Measurements from ENCODE around the gene MYH15. TPM values are rescaled to one million over a fixed set of nuclear protein-coding genes. Genes with fewer than 3 reads are reported as not detected.

The MYH15 gene
- total and polyA plus RNA-seq, 2 of the 4 experiments (the other 2 are of a cell fraction), result 0.10 to 0.36 TPM

- POLR2A ChIA-PET (ENCODE audit: unreplicated experiment), result no interaction called here
- no peak overlapping the region for H3K4me2 ChIP-seq (ENCODE audit: low read depth, low read length)
- in situ Hi-C loops (cut with MboI; ENCODE audit: low sequenced_read_pairs), result no loop called here
- H2BK120ac ChIP-seq (ENCODE audit: low read depth, low read length), result no peak overlapping the region
- no peaks in the 10 kb centered on the region for H4K20me1 ChIP-seq (ENCODE audit: insufficient read depth, low read length)
- H3K14ac ChIP-seq (replicated peaks; ENCODE audit: low read depth, low read length), result no peak overlapping the region
- H3K56ac ChIP-seq (ENCODE audit: extremely low read depth, insufficient read depth, low read length), result no peak overlapping the region
- DNase-seq (peak; percentile 40), ATAC-seq (ENCODE audit: low read depth) (no peak)
- H3K9me1 ChIP-seq (ENCODE audit: insufficient read depth, low read length), result no peaks in the 10 kb centered on the region; the same call in 1 of the 2 replicates
- no peak overlapping the region for H3K4me3 ChIP-seq (ENCODE audit: insufficient read depth, low read depth, low read length)
- peaks cover 14% of the 10 kb centered on the region for H3K27me3 ChIP-seq (ENCODE audit: control insufficient read depth, insufficient read depth, low read length)
- H3K27ac ChIP-seq (ENCODE audit: insufficient read depth, low read length), result no peak overlapping the region
- no peak overlapping the region for H3K18ac ChIP-seq (ENCODE audit: low read depth, low read length)
- H3K9ac ChIP-seq (ENCODE audit: low read depth, low read length), result no peak overlapping the region
- no peaks in the 10 kb centered on the region for H3K9me3 ChIP-seq (ENCODE audit: control insufficient read depth, insufficient read depth, low read length)
- no peak overlapping the region for H3K23ac ChIP-seq (ENCODE audit: low read depth, low read length)
- no peak overlapping the region for H2AFZ ChIP-seq (replicated peaks; ENCODE audit: low read length, poor library complexity)
- H2BK20ac ChIP-seq (ENCODE audit: low read depth, low read length), result no peak overlapping the region
- WGBS, 2 experiments (ENCODE audit: extremely low coverage in 2 of 2, insufficient read length in 1 of 2), result no CpG with 5 or more reads among the region's 3 CpGs
- no peaks in the 10 kb centered on the region for H3K4me1 ChIP-seq (ENCODE audit: control insufficient read depth, insufficient read depth, low read length)
- intact Hi-C loops (cut with micrococcal nuclease), result no loop called here
- no peak overlapping the region for H4K91ac ChIP-seq (ENCODE audit: insufficient read depth, low read depth, low read length)
- no peak overlapping the region for H3K4ac ChIP-seq (ENCODE audit: low read depth, low read length)
- dilution Hi-C loops (cut with HindIII; ENCODE audit: low sequenced_read_pairs, unreplicated experiment), result no loop called here
- no peak overlapping the region for H4K8ac ChIP-seq (ENCODE audit: low read depth in 2 of 2, low read length in 2 of 2)
- no peaks in the 10 kb centered on the region for H3K79me1 ChIP-seq (ENCODE audit: low read depth in 1 of 2, low read length in 2 of 2)
- no peak overlapping the region for H4K5ac ChIP-seq (ENCODE audit: low read depth, low read length)
- BruUV-seq (replicated peaks), result no TSS peak
- no peak overlapping the region for H2AK5ac ChIP-seq (ENCODE audit: low read depth, low read length)
- H3K36me3 ChIP-seq (ENCODE audit: control insufficient read depth, insufficient read depth, low read length), result no peaks in the 10 kb centered on the region
- H2BK5ac ChIP-seq (ENCODE audit: low read depth, low read length, poor library complexity, severe bottlenecking), result no peak overlapping the region
- H2AK9ac ChIP-seq (replicated peaks; ENCODE audit: low read depth, low read length, poor library complexity), result no peak overlapping the region
- no peak overlapping the region for H2BK15ac ChIP-seq (ENCODE audit: low read depth, low read length)
- CTCF ChIA-PET, result no interaction called here
- TF ChIP-seq BHLHE40 (IDR thresholded peaks at IDR 0.05; ENCODE audit: low read depth, low read length) (no peak), RCOR1 (IDR thresholded peaks at IDR 0.05; ENCODE audit: insufficient replicate concordance, low read length) (no peak), RFX5 (IDR thresholded peaks at IDR 0.05; ENCODE audit: low read depth, low read length) (no peak), MAZ (IDR thresholded peaks at IDR 0.05; ENCODE audit: borderline replicate concordance, low read depth, low read length) (no peak), MXI1 (IDR thresholded peaks at IDR 0.05; ENCODE audit: borderline replicate concordance, low read depth, low read length) (no peak), CEBPB (IDR thresholded peaks at IDR 0.05; ENCODE audit: low read depth, low read length) (peak; percentile 65)
These were observed 118.3 kb downstream of the MYH15 start for GRCh38 chr3:108391917-108392593.

All from IMR-90 (cell line).